Measurements from ENCODE around the gene PBX3. TPM values are rescaled to one million over a fixed set of nuclear protein-coding genes. Genes with fewer than 3 reads are reported as not detected.

The PBX3 gene
- total and polyA plus RNA-seq, 9 of the 15 experiments (the other 6 are each of a cell fraction or from before 2014, with no cell fraction given), result 0.14 to 5.8 (median 0.92) TPM

- TF ChIP-seq YY1 (IDR thresholded peaks at IDR 0.05; ENCODE audit: borderline replicate concordance in 1 of 3, control insufficient read depth in 1 of 3, extremely low read depth in 1 of 3, insufficient read depth in 3 of 3, insufficient read length in 1 of 3, insufficient replicate concordance in 2 of 3, low read depth in 1 of 3, low read length in 2 of 3), result no peak
- peak; percentile 98 for TF ChIP-seq CTBP1 (IDR thresholded peaks at IDR 0.05; ENCODE audit: borderline replicate concordance)
- no peak for TF ChIP-seq POLR2A (conservative IDR thresholded peaks at IDR 0.05)
- TF ChIP-seq ZNF764 (CRISPR knock-in tag; IDR thresholded peaks at IDR 0.05; ENCODE audit: low read depth), result no peak
- no peak for TF ChIP-seq TRIM28 (IDR thresholded peaks at IDR 0.05)
- no peak for TF ChIP-seq HOMEZ (CRISPR knock-in tag; IDR thresholded peaks at IDR 0.05)
- peak; percentile 15; the same call in 1 of the 2 replicates for TF ChIP-seq GABPA (tag; conservative IDR thresholded peaks at IDR 0.05; ENCODE audit: low read depth)
- no peak for TF ChIP-seq ZNF408 (CRISPR knock-in tag; IDR thresholded peaks at IDR 0.05; ENCODE audit: low read depth)
- peak; percentile 76 for TF ChIP-seq E2F3 (CRISPR knock-in tag; IDR thresholded peaks at IDR 0.05)
- TF ChIP-seq MEF2A (IDR thresholded peaks at IDR 0.05; ENCODE audit: control insufficient read depth, low read depth, low read length), result no peak
- peak; percentile 21; the same call in 1 of the 2 replicates for TF ChIP-seq DPF2 (IDR thresholded peaks at IDR 0.05)
- no peak for TF ChIP-seq SP2 (IDR thresholded peaks at IDR 0.05; ENCODE audit: extremely low read depth, low read depth, low read length, poor library complexity, severe bottlenecking)
- no peak for TF ChIP-seq ZNF407 (IDR thresholded peaks at IDR 0.05; ENCODE audit: low read depth)
- no peak for TF ChIP-seq TBP (optimal IDR thresholded peaks at IDR 0.05; ENCODE audit: low read depth, low read length)
- 0 out of 2 replicates have a peak, but pooled peaks have one; percentile 38 for TF ChIP-seq ATF7 (IDR thresholded peaks at IDR 0.05)
- TF ChIP-seq RBFOX2 (IDR thresholded peaks at IDR 0.05; ENCODE audit: low read depth, low read length), result 0 out of 2 replicates have a peak, but pooled peaks have one; percentile 29
- TF ChIP-seq SMARCC2 (IDR thresholded peaks at IDR 0.05; ENCODE audit: low read depth), result no peak
These were observed 978 bp upstream of the PBX3 start (continued) for GRCh38 chr9:125746017-125746773.
